Fibroblast of upper back skin (primary cell): ENCODE data around the gene NUAK2.

ENCODE experiments used
- DNase-seq: peaks from one replicate; pipeline ENCODE4 v3.0.0-alpha.2; 2013

The NUAK2 gene

DNA sequence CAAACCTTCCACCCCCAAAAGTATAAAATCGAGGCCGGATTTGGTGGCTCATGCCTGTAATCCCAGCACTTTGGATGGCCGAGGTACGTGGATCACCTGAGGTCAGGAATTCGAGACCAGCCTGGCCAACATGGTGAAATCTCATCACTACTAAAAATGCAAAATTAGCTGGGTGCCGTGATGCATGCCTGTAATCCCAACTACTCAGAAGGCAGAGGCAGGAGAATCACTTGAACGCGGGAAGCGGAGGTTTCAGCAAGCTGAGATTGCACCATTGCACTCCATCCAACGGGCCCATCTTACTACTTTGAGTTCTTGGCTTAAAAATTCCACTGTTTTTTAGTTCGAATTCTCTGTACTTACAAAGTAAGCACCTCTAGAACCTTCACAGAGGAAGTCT lies 24.2 kb upstream of the NUAK2 start:
- DNase-seq = no peak

- no peak for DNase-seq
Measured at GRCh38 chr1:205344066-205344928, 22.8 kb upstream of the NUAK2 start.

DNA sequence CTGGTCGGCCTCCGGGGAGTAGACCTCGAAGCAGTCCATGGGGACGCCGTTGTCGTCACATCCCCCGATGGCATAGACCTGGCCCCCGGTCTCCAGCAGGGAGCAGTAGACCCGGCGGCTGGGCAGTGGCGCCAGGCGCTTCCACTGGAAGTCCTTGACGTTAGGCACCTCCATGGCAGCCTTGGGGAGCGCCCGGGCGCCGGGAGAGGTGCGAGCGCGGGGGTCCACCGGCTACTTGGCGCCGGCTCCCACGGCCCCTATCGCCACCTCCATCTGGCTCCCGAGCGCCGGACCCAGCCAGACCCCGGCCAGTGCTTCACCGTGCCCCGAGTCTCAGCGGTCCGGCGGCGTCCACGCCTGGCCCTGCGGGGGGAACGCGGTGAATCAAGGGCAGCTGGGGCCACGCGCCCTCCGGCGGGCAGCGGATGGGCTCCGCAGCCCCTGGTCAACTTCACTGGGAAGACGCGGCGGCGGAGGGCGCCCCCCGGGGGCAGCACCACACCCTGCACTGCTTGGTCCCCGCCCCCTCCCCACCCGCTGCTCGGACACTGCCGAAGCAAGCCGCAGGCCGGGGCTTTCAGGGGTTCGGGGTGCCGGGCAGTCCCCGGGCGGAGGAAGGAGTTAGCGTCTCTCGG lies 22.0 kb upstream of the NUAK2 start:
- no peak for DNase-seq

GRCh38 chr1:205342986-205343385 lies 21.4 kb upstream of the NUAK2 start:
- no peak for DNase-seq

DNA sequence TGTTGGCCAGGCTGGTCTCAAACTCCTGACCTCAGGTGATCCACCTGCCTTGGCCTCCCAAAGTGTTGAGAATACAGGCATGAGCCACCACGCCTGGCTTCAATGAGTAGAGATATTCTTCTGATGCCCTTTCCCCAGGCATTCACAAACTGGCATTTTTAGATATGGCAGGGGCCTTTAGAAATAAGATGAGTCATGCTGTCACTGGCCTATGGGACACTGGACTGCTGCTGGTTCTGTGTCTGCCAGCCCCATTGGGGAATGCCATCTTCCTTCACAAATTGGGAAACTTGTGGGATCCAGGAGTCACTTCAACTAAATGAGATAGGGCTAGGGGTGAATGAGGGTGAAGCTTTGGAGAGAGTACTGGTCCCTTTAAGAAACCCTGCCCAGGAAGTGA lies 19.1 kb upstream of the NUAK2 start:
- DNase-seq = no peak

DNA sequence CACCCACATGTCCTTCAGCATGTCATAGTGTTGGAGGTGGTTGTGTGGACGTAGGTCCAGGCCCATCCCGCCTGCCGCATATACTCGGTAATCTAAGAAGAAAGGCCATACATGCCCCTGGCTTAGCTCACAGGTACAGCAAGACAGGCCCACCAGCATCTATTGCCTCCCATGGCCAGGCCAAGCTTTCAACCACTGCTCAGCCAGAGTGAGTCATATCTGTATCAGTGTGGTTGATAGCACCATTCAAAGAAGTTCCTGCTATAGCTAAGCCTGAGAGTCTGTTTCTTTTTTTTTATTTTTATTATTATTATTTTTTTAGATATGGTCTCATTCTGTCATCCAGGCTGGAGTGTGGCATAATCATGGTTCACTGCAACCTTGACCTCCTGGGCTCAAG lies 18.2 kb upstream of the NUAK2 start:
- no peak for DNase-seq

GRCh38 chr1:205339197-205339702 lies 17.7 kb upstream of the NUAK2 start:
- DNase-seq = no peak

- DNase-seq = no peak
Measured at GRCh38 chr1:205338011-205338410, 16.5 kb upstream of the NUAK2 start.

DNA sequence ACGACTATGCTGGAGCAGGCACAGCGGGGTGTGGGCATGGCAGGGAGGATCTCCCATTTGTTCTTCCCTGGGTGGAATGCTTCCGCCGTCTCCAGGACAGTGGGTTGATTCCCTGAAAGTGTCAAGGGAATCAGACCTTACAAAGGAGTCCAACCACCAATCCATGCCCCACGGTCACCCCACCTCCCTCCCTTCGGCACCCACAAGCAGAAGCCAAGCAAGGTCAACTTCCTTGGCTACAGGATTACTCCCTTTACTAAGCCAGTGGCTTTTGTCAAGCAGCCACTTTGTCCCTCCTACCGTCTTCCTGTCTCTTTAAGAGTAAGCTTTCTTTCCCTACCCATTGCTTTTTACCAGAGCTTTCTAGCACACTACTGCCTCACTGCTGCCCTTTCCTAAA lies 15.9 kb upstream of the NUAK2 start:
- no peak for DNase-seq

DNA sequence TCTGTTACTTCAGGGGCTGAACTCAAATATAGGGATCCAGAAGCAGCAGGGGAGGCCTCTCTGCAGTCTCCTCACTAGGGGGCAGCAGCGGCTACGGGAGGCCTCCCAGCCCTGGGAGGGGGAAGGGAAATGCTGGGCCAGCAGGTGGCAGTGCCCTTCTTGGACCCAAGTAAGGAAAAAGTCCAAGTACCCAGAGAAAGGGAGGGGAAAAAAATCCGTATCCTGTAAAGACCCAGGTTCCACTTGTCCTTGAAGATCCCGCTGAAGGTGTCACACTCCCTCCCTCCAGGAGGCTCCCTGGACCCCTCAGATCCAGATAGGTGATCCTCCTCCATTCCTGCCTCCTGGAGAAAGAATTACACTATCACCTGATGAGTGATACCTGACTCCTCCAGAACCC lies 14.1 kb upstream of the NUAK2 start:
- peak; percentile 60 for DNase-seq

- no peak for DNase-seq
Measured at GRCh38 chr1:205332015-205332791, 10.7 kb upstream of the NUAK2 start.

GRCh38 chr1:205330150-205330549 lies 8.6 kb upstream of the NUAK2 start:
- no peak for DNase-seq

- no peak for DNase-seq
Measured at GRCh38 chr1:205329719-205330118, 8.2 kb upstream of the NUAK2 start.

GRCh38 chr1:205328476-205328875 lies 6.9 kb upstream of the NUAK2 start:
- DNase-seq = no peak

DNA sequence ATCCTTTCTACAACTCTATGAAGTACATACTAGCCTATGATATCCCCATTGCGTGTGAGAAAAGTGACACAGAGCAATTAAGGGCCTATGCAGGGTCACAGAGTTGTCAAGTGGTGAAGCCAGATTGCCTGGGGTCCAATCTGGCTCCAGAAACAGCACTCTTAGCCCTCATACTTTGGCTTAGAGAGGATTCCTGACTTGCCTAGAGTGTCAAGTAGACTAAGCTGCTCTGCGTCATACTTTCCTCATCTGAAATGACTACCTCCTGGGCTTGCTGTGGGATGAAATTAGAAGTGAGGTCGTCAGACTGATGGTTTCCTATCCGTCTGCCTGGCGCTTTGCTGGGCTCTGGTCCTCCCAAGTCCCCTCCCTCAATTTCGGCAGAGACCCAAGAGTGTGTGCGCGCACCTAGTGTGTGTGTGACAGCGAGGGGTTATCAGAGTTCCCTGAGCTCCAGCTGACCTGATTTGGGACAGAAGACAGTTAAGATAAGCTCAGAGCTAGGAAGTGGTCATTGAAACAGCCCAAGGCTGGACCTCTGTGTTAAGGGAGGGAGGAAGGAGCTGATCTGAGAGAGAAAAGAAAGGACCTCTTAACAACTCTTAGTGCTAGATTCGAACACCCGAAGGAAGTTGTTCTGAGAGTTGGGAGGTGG lies 5.4 kb upstream of the NUAK2 start:
- peak; percentile 18 for DNase-seq

DNA sequence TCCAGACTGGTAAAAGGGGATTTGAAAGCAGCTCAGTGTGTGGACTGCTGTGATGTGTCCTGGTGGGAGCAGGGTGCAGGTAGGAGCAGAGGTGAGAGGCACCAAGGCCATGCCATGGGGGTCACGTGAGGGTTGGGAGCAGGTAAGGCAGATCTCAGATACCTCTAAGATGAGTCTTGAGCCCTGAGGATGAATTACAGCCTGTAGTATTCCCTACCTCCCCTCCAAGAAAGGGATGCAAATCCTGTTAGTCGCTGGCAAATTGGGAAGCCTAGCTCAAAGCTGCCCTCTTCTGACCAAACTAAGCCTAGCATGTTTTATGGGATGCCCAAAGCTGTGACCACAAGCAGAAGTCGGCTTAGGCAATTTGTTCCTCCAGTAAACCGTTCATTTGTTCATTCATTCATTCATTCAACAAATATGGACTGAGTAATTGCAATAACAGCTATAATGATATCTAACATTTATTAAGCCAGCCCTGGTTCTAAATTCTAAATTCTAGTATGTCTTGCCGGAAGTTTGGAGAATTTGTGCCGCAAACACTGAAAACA lies 3.9 kb upstream of the NUAK2 start:
- peak; percentile 79 for DNase-seq

GRCh38 chr1:205324781-205325180 lies 3.2 kb upstream of the NUAK2 start:
- peak; percentile 46 for DNase-seq

DNA sequence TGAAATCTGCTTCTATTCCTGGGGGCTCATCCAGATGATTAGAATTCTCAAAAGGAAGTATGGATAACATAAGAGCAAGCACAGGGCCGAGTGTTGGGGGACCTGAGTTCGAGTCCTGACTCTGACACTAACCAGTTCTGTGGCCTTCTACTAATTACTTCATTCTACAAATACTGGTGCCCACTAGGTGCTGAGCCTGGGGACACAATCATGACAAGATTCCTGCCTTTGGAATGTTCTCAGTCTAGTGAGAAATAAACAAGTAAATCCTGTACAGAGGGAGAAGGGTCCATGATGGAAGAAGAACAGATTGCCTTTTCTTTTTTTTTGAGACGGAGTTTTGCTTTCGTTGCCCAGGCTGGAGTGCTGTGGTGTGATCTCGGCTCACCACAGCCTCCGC lies 2.2 kb upstream of the NUAK2 start:
- DNase-seq = no peak

DNA sequence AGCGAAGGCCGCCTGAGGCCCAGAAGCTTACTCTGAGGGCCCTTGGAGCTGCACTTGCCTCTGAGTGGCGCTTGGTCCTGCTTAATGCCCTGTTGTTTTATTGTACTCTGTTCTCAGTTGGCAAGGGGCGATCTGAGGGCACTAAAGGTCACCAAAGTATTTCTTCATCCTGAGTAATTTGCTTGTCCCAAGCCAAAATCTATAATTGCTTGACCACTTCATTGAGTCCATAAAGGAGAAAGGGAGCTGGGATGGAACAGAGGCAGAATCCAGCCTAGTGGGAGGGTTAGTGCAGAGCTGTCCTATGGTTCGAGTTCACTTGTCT lies 376 bp upstream of the NUAK2 start:
- no peak for DNase-seq

DNA sequence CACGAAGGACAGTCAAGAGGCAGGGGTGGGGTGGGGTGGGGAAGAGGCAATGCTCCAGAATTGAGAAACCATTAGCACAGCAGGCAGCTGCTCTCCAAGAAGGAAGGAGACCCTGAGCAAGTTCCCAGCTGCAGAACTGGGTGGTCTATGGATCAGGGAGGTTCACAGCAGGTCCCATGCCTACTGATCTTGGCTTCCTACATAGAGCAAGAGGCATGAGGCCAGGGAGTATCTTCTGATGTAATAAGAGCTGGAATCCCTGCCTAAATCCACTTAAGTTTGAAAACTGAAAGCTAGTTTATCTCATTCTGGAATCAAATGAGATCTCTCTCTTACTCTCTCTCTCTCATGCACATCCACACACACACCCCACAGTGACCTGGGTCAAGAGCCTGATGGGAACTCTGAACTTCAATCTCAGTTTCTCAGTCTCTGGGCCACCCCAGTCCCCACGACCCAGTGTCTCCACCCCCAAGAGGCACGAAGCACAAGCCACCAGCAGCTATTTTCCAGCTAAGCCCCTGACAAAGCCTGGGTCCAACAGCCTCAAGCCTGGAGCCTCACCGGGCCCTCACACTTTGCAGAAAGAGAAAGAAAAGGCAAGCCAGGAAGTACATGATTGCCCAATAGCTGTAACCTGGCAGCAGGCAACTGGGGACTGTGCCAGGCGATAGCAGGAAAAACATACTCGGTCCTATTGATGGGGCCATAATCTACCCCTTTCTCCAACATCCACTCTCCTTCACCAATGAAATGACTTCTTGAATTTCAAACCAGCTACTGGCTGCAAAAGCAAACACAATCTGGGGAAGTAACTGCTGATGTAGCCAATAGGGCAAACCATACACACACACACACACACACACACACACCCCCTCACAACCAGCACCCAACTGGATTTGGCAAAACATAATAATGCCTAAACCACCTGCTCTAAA lies 2.2 kb downstream of the NUAK2 start:
- DNase-seq = peak; percentile 68

DNA sequence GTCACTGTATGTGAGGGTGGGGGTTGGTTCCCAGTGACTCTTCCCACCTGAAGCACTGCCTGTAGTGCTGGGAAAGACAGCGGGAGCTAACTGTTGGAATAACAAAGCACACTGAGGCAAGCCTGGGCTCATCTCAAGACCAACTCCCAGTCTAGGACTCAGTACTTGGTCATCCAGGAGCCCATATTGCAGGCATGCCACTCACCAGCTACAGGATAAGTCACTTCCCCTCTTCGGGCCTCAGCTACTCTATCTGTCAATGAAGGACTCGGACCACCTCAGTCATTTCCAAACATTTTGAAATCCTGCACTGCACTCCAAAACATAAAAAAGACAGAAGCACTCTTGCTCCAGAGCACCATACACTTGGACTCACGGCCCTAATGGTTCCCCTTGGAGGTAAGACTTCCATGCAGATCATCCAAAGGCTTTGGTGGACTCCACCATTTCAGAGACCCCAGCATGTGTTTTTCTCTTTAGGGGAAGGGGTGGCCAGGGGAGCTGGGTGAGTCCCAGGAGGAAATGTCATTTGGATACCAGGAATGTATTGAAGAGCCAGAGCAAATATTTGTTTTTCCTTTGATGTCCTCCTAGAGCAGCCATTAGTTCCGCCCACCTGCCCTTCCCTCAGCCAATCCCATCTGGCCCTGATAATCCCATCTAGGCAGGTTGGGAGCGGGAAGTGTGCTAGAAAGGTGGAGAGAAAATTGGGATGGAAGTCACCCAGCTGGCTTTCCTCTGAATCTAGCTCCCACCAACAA lies 3.1 kb downstream of the NUAK2 start:
- no peak for DNase-seq
